Activated CD4-positive, alpha-beta memory T cell treated with anti-CD3 and anti-CD28 coated beads, Interleukin-2, amount 10 ng/mL, durations not matched to agents 7 days and 5 days (primary cell): Measurements from ENCODE around the gene TSHR. TPM values are rescaled to one million over a fixed set of nuclear protein-coding genes. Genes with fewer than 3 reads are reported as not detected.
"Not testable (repeated sequence)": the region's sequence is repeated elsewhere in the genome, so short reads cannot be mapped to it uniquely, and the experiment has no call there.

ENCODE experiments used
- CTCF ChIA-PET: fragments of 350-600 bp; sonication (Branson Sonifier 250); formaldehyde crosslinking; loops from one replicate; lab custom pipeline; 2021; ENCODE audit warnings: antibody characterized with exemption, inconsistent platforms; lab: Charles Lee
- POLR2A ChIA-PET: fragments of 350-600 bp; sonication (Branson Sonifier 250); formaldehyde crosslinking; loops from one replicate; lab custom pipeline; 2021; ENCODE audit warnings: antibody characterized with exemption; lab: Charles Lee
- DNase-seq: peaks from one replicate; pipeline ENCODE4 v3.0.0-alpha.2; 2020
- H3K27ac Mint-ChIP-seq: one replicate; pipeline ENCODE4 v1.8.0; 2021; ENCODE audit warnings: mild to moderate bottlenecking, mixed read lengths
- H3K27me3 Mint-ChIP-seq: one replicate; pipeline ENCODE4 v1.8.0; 2021; ENCODE audit warnings: mixed read lengths
- H3K36me3 Mint-ChIP-seq: one replicate; pipeline ENCODE4 v1.8.0; 2021; ENCODE audit warnings: low read depth, mixed read lengths
- H3K4me1 Mint-ChIP-seq: one replicate; pipeline ENCODE4 v1.8.0; 2021; ENCODE audit warnings: mixed read lengths
- H3K4me3 Mint-ChIP-seq: one replicate; pipeline ENCODE4 v1.8.0; 2021; ENCODE audit warnings: mild to moderate bottlenecking, mixed read lengths
- H3K9me3 Mint-ChIP-seq: one replicate; pipeline ENCODE4 v1.8.0; 2021; ENCODE audit warnings: mixed read lengths
- total RNA-seq, 2 experiments: library from RNA; stranded (reverse); gene quantifications; one replicate each; pipeline ENCODE4 v1.2.3, GENCODE V29; 2021

TSHR gene
- total RNA-seq, 2 experiments from 2014 or later: 0.70 to 1.6 TPM

GRCh38 chr14:80933282-80933681, 22.1 kb upstream of the TSHR start:
- peaks cover 55% of the 10 kb centered on the region for H3K4me1 Mint-ChIP-seq
- no peak overlapping the region for H3K27ac Mint-ChIP-seq
- H3K36me3 Mint-ChIP-seq: peaks cover 57% of the 10 kb centered on the region
- no peak overlapping the region for H3K4me3 Mint-ChIP-seq
- no peak for DNase-seq
- H3K9me3 Mint-ChIP-seq: peaks cover 3% of the 10 kb centered on the region
- ChIA-PET POLR2A (interaction anchor here (1.1 to 1.2 kb wide), 2 partner anchors 9 to 32 kb away, joined by 3 to 7 read pairs; partner anchors contain the start of gene CEP128), CTCF (interaction anchor here (1.1 to 1.2 kb wide), 2 partner anchors 54 to 288 kb away, joined by 3 to 4 read pairs; partner anchors contain the start of gene GTF2A1)
- H3K27me3 Mint-ChIP-seq: no peaks in the 10 kb centered on the region

GRCh38 chr14:80933686-80934085, 21.7 kb upstream of the TSHR start:
- POLR2A ChIA-PET: interaction anchor here (1.1 to 1.2 kb wide), 2 partner anchors 8 to 32 kb away, joined by 3 to 7 read pairs; partner anchors contain the start of gene CEP128
- Mint-ChIP-seq H3K27me3 (no peaks in the 10 kb centered on the region), H3K27ac (no peak overlapping the region), H3K9me3 (peaks cover 3% of the 10 kb centered on the region), H3K4me1 (peaks cover 55% of the 10 kb centered on the region), H3K36me3 (peaks cover 53% of the 10 kb centered on the region), H3K4me3 (no peak overlapping the region)
- CTCF ChIA-PET: interaction anchor here (1.1 to 1.4 kb wide), 2 partner anchors 54 to 287 kb away, joined by 3 to 4 read pairs; partner anchors contain the start of gene GTF2A1
- no peak for DNase-seq

GRCh38 chr14:80940146-80940545, 15.3 kb upstream of the TSHR start:
- Mint-ChIP-seq H3K36me3 (peaks cover 6% of the 10 kb centered on the region), H3K4me1 (peaks cover 34% of the 10 kb centered on the region), H3K4me3 (peak overlapping the region; percentile 59), H3K27me3 (no peaks in the 10 kb centered on the region), H3K27ac (no peak overlapping the region), H3K9me3 (no peaks in the 10 kb centered on the region)
- ChIA-PET CTCF (interaction anchor here (0.7 to 4.4 kb wide), 7 partner anchors 9 to 726 kb away, joined by 3 to 21 read pairs (median 7); no protein-coding TSS in a partner anchor), POLR2A (interaction anchor here (0.6 to 3.5 kb wide), 4 partner anchors 9 to 281 kb away, joined by 3 to 42 read pairs (median 24); partner anchors contain the start of gene GTF2A1)
- DNase-seq: no peak

DNA sequence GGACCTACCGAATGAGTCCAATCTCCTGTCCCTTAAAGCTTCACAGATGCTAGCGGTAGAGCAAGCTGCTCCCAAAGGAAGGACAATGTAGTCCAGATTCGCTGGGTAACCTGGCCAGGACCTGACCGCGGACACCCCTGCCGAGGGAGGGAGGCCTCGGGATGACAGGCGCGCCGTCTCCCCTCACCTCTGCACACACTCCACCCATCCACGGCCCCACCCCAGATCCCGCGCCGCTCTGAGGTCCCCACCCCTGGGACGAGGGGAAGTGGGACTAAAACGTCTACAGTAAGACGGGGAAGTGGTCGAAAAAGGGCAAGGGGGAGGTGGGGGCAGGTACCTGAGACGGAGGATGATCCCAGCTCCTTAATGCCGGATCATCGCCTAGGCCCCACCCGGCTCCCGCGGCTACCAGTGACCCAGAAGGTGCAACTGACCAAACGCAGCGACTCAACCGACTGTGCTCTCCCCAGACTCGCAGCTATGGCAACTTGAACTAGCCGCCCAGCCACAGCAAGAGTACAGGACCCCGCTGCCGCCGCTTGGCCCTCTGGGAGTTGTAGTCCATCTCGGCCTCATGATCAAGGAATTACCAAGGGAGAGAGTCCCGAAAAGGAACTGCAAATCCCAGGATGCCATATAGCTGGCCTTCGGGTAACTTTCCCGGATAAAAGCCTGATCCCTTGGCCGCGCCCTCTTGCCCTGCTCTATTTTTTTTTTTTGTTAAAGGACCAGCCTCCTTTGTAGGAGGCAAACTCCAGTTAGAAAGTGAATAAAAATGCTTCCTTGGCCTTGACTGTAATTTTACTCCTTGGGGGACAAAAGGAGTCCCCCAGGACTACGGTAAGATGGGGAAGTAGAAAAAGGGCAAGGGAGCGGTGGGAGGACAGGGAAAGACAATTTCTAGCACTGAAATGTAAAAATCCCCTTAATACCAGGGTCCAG, 13.9 kb upstream of the TSHR start, which contains the start of gene CEP128:
Gene CEP128 (minus strand): TSS at position 498 of the 945 bp plus-strand sequence.
- ChIA-PET POLR2A (interaction anchor here (0.6 to 3.5 kb wide), 15 partner anchors 9 to 280 kb away, joined by 3 to 42 read pairs (median 5); partner anchors contain the start of genes GTF2A1 and TSHR), CTCF (interaction anchor here (1.5 to 4.4 kb wide), 7 partner anchors 11 to 228 kb away, joined by 4 to 21 read pairs (median 9); partner anchors contain the start of gene TSHR)
- no peaks in the 10 kb centered on the region for H3K36me3 Mint-ChIP-seq
- DNase-seq: peak; percentile 92
- peak within 1 kb of the TSS; percentile 88 for H3K4me3 Mint-ChIP-seq
- peaks cover 32% of the 10 kb centered on the region for H3K4me1 Mint-ChIP-seq
- peaks cover 3% of the 10 kb centered on the region for H3K9me3 Mint-ChIP-seq
- no peaks in the 10 kb centered on the region for H3K27me3 Mint-ChIP-seq
- peak within 1 kb of the TSS; percentile 66 for H3K27ac Mint-ChIP-seq

- Mint-ChIP-seq H3K36me3 (no peaks in the 10 kb centered on the region), H3K9me3 (peaks cover 5% of the 10 kb centered on the region), H3K4me1 (peaks cover 32% of the 10 kb centered on the region), H3K27me3 (no peaks in the 10 kb centered on the region), H3K27ac (peak overlapping the region; percentile 66), H3K4me3 (peak overlapping the region; percentile 88)
- CTCF ChIA-PET: interaction anchor here (1.7 to 4.4 kb wide), 5 partner anchors 11 to 45 kb away, joined by 5 to 21 read pairs (median 12); partner anchors contain the start of gene TSHR
- POLR2A ChIA-PET: interaction anchor here (0.6 to 3.5 kb wide), 14 partner anchors 9 to 279 kb away, joined by 3 to 42 read pairs (median 6); partner anchors contain the start of genes GTF2A1 and TSHR
- DNase-seq: no peak
Measured at GRCh38 chr14:80942191-80942600, 13.2 kb upstream of the TSHR start.

DNA sequence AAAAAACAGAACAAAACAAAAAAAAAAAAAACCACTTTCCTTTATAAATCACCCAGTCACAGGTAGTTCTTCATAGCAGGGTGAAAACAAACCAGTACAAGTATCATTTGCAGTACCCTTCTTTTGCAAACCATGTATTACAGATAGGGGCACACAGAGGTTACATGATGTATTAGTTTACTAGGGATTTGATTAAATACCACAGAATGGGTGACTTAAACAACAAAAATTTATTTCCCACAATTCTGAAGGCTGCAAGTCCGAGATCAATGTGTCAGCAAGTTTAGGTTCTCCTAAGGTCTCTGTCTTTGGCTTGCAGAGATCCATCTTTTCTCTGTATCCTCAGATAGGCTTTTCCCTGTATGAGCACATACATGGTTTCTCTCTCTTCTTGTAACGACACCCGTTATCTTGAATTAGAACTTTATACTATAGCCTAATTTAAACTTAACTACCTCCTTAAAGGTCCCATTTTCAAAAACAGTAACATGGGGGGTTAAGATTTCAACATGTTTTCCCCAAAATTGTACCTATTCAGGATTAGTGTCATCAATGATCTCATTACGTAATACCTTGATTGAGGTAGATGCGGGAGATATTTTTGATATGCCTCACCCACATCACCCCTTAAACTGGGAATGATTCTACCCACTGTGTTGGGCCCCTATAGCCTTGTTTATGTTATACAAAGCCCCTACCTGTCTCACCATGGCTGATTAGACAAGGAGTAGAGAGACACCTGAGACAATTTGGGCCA, 10.4 kb upstream of the TSHR start:
- CTCF ChIA-PET: interaction anchor here (0.8 kb wide), 1 partner anchor 9 kb away, joined by 4 read pairs; no protein-coding TSS in a partner anchor
- POLR2A ChIA-PET: no interaction called here
- Mint-ChIP-seq H3K4me3 (no peak overlapping the region), H3K9me3 (peaks cover 11% of the 10 kb centered on the region), H3K27me3 (peaks cover 14% of the 10 kb centered on the region), H3K4me1 (peaks cover 26% of the 10 kb centered on the region), H3K27ac (no peak overlapping the region), H3K36me3 (no peaks in the 10 kb centered on the region)
- DNase-seq: no peak

- H3K4me3 Mint-ChIP-seq: no peak overlapping the region
- H3K4me1 Mint-ChIP-seq: peaks cover 20% of the 10 kb centered on the region
- H3K27ac Mint-ChIP-seq: no peak overlapping the region
- H3K9me3 Mint-ChIP-seq: peaks cover 11% of the 10 kb centered on the region
- H3K36me3 Mint-ChIP-seq: no peaks in the 10 kb centered on the region
- no peak for DNase-seq
- ChIA-PET POLR2A (no interaction called here), CTCF (no interaction called here)
- H3K27me3 Mint-ChIP-seq: peaks cover 16% of the 10 kb centered on the region
Measured at GRCh38 chr14:80946187-80946586, 9.2 kb upstream of the TSHR start.

- CTCF ChIA-PET: no interaction called here
- peaks cover 11% of the 10 kb centered on the region for H3K9me3 Mint-ChIP-seq
- no peak overlapping the region for H3K27ac Mint-ChIP-seq
- DNase-seq: no peak
- H3K4me1 Mint-ChIP-seq: peaks cover 19% of the 10 kb centered on the region
- POLR2A ChIA-PET: no interaction called here
- H3K27me3 Mint-ChIP-seq: peaks cover 21% of the 10 kb centered on the region
- H3K36me3 Mint-ChIP-seq: no peaks in the 10 kb centered on the region
- H3K4me3 Mint-ChIP-seq: no peak overlapping the region
Measured at GRCh38 chr14:80946797-80947196, 8.6 kb upstream of the TSHR start.

DNA sequence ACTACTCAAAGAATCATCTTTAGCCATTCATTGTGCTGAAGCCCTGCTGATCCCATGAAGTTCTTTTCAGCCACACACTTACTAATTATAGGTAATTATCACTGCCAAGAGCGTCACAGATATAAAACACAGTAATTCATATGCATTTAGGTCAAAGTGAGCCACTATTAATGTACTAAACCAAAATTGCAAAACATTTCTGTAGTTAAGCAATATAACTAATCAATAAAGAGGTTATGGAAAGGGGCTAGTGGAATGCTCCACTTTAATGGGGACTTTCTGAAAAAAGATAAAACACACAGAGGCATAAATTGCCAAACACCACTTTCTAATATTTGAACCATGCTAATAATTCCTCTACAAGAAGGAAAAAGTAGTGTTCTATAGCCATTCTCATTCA, 7.1 kb upstream of the TSHR start:
- peaks cover 21% of the 10 kb centered on the region for H3K27me3 Mint-ChIP-seq
- H3K4me3 Mint-ChIP-seq: no peak overlapping the region
- peaks cover 4% of the 10 kb centered on the region for H3K4me1 Mint-ChIP-seq
- H3K27ac Mint-ChIP-seq: no peak overlapping the region
- H3K9me3 Mint-ChIP-seq: peaks cover 11% of the 10 kb centered on the region
- POLR2A ChIA-PET: no interaction called here
- no peak for DNase-seq
- no peaks in the 10 kb centered on the region for H3K36me3 Mint-ChIP-seq
- CTCF ChIA-PET: interaction anchor here (1.1 kb wide), 1 partner anchor 39 kb away, joined by 3 read pairs; no protein-coding TSS in a partner anchor

GRCh38 chr14:80951491-80951890, 3.9 kb upstream of the TSHR start:
- POLR2A ChIA-PET: no interaction called here
- no peak overlapping the region for H3K27ac Mint-ChIP-seq
- peaks cover 18% of the 10 kb centered on the region for H3K4me1 Mint-ChIP-seq
- CTCF ChIA-PET: interaction anchor here (11.0 kb wide), 1 partner anchor 35 kb away, joined by 188 read pairs; no protein-coding TSS in a partner anchor
- H3K9me3 Mint-ChIP-seq: peaks cover 8% of the 10 kb centered on the region
- no peak overlapping the region for H3K4me3 Mint-ChIP-seq
- peaks cover 26% of the 10 kb centered on the region for H3K27me3 Mint-ChIP-seq
- DNase-seq: no peak
- H3K36me3 Mint-ChIP-seq: no peaks in the 10 kb centered on the region

DNA sequence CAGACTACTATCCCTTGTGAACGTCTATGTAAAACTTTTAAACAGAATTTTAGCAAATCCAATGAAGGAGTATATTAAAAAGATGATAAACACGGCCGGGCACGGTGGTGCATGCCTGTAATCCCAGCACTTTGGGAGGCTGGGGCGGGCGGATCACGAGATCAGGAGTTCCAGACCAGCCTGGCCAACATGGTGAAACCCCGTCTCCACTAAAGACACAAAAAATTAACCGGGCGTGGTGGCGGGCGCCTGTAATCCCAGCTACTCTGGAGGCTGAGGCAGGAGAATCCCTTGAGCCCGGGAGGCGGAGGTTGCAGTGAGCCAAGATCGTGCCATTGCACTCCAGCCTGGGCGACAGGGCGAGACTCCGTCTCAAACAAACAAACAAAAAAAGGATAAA, 2.2 kb upstream of the TSHR start:
- H3K4me3 Mint-ChIP-seq, H3K9me3 Mint-ChIP-seq, H3K36me3 Mint-ChIP-seq, H3K27ac Mint-ChIP-seq, DNase-seq: not testable (repeated sequence)
- Mint-ChIP-seq H3K27me3 (peaks cover 29% of the 10 kb centered on the region), H3K4me1 (peaks cover 35% of the 10 kb centered on the region)
- ChIA-PET POLR2A (interaction anchor here (4.1 kb wide), 1 partner anchor 35 kb away, joined by 22 read pairs; no protein-coding TSS in a partner anchor), CTCF (interaction anchor here (1.2 to 11.0 kb wide), 4 partner anchors 11 to 217 kb away, joined by 4 to 188 read pairs (median 6); no protein-coding TSS in a partner anchor)
